ENCODE results near the gene TEKT5. TPM values are rescaled to one million over a fixed set of nuclear protein-coding genes. Genes with fewer than 3 reads are reported as not detected.

TEKT5 gene
- total and polyA plus RNA-seq, 2 experiments from 2014 or later, result not detected

- H3F3A ChIP-seq (ENCODE audit: insufficient read depth), result no peaks in the 10 kb centered on the region
- in situ Hi-C loops (cut with MboI), result no loop called here
- no peaks in the 10 kb centered on the region for H3K36me3 ChIP-seq (ENCODE audit: low read depth)
- 54 to 57% methylated on average over 4 of the region's 4 CpGs for WGBS, 2 experiments (ENCODE audit: low coverage in 1 of 2, low lambda C conversion rate in 2 of 2, missing lambda C conversion rate in 2 of 2)
- TF ChIP-seq EZH2phosphoT487 (IDR thresholded peaks at IDR 0.05; ENCODE audit: insufficient read depth, low read depth), result no peak
- no peak for TF ChIP-seq EZH2 (IDR thresholded peaks at IDR 0.05; ENCODE audit: insufficient read depth, poor library complexity, severe bottlenecking)
- no peaks in the 10 kb centered on the region for H3K4me1 ChIP-seq (ENCODE audit: insufficient read depth)
- DNase-seq, result no peak
- no peaks in the 10 kb centered on the region for H3K79me2 ChIP-seq (ENCODE audit: insufficient read depth)
- H3K9me3 ChIP-seq (ENCODE audit: low read depth), result no peaks in the 10 kb centered on the region
- H3K9me2 ChIP-seq (ENCODE audit: insufficient read depth), result no peaks in the 10 kb centered on the region
- no peak overlapping the region for H3K4me2 ChIP-seq (ENCODE audit: unreplicated experiment)
- no peak overlapping the region for H3K9ac ChIP-seq
- no peak overlapping the region for H3K27ac ChIP-seq
- H3K4me3 ChIP-seq, result no peak overlapping the region
- H4K20me1 ChIP-seq (ENCODE audit: insufficient read depth), result no peaks in the 10 kb centered on the region
- no peaks in the 10 kb centered on the region for H3K27me3 ChIP-seq (replicated peaks; ENCODE audit: insufficient read depth)
- no peak overlapping the region for H2AFZ ChIP-seq
Measured at GRCh38 chr16:10669791-10670190, 24.9 kb downstream of the TEKT5 start.

- in situ Hi-C loops (cut with MboI), result no loop called here
- DNase-seq, result peak; percentile 24
- H3F3A ChIP-seq (ENCODE audit: insufficient read depth), result no peaks in the 10 kb centered on the region
- no peaks in the 10 kb centered on the region for H3K9me3 ChIP-seq (ENCODE audit: low read depth)
- no peak overlapping the region for H3K4me3 ChIP-seq
- H3K4me2 ChIP-seq (ENCODE audit: unreplicated experiment), result no peak overlapping the region
- H3K36me3 ChIP-seq (ENCODE audit: low read depth), result no peaks in the 10 kb centered on the region
- H3K9ac ChIP-seq, result no peak overlapping the region
- TF ChIP-seq EZH2phosphoT487 (IDR thresholded peaks at IDR 0.05; ENCODE audit: insufficient read depth, low read depth) (no peak), EZH2 (IDR thresholded peaks at IDR 0.05; ENCODE audit: insufficient read depth, poor library complexity, severe bottlenecking) (no peak)
- no peaks in the 10 kb centered on the region for H3K4me1 ChIP-seq (ENCODE audit: insufficient read depth)
- no peaks in the 10 kb centered on the region for H4K20me1 ChIP-seq (ENCODE audit: insufficient read depth)
- no peaks in the 10 kb centered on the region for H3K9me2 ChIP-seq (ENCODE audit: insufficient read depth)
- H2AFZ ChIP-seq, result no peak overlapping the region; the same call in 1 of the 2 replicates
- no peak overlapping the region for H3K27ac ChIP-seq
- H3K27me3 ChIP-seq (replicated peaks; ENCODE audit: insufficient read depth), result no peaks in the 10 kb centered on the region
- H3K79me2 ChIP-seq (ENCODE audit: insufficient read depth), result no peaks in the 10 kb centered on the region
- WGBS, 2 experiments (ENCODE audit: low coverage in 1 of 2, low lambda C conversion rate in 2 of 2, missing lambda C conversion rate in 2 of 2), result 31 to 32% methylated on average over 8 of the region's 8 CpGs
Measured at GRCh38 chr16:10668322-10669045, 26.2 kb downstream of the TEKT5 start.

- WGBS, 2 experiments (ENCODE audit: low coverage in 1 of 2, low lambda C conversion rate in 2 of 2, missing lambda C conversion rate in 2 of 2), result 78% methylated on average over 8 of the region's 8 CpGs
- in situ Hi-C loops (cut with MboI), result no loop called here
- no peaks in the 10 kb centered on the region for H3K9me2 ChIP-seq (ENCODE audit: insufficient read depth)
Measured at GRCh38 chr16:10667239-10667638, 27.5 kb downstream of the TEKT5 start.

GRCh38 chr16:10666291-10666690 lies 28.4 kb downstream of the TEKT5 start:
- no peak overlapping the region for H3K4me3 ChIP-seq
- TF ChIP-seq EZH2 (IDR thresholded peaks at IDR 0.05; ENCODE audit: insufficient read depth, poor library complexity, severe bottlenecking) (no peak), EZH2phosphoT487 (IDR thresholded peaks at IDR 0.05; ENCODE audit: insufficient read depth, low read depth) (no peak)
- H3K27me3 ChIP-seq (replicated peaks; ENCODE audit: insufficient read depth), result no peaks in the 10 kb centered on the region; the same call in 1 of the 2 replicates
- H2AFZ ChIP-seq, result no peak overlapping the region
- H3K79me2 ChIP-seq (ENCODE audit: insufficient read depth), result no peaks in the 10 kb centered on the region
- no peaks in the 10 kb centered on the region for H4K20me1 ChIP-seq (ENCODE audit: insufficient read depth)
- H3K27ac ChIP-seq, result no peak overlapping the region
- H3K4me1 ChIP-seq (ENCODE audit: insufficient read depth), result no peaks in the 10 kb centered on the region
- no peak overlapping the region for H3K4me2 ChIP-seq (ENCODE audit: unreplicated experiment)
- H3K9me3 ChIP-seq (ENCODE audit: low read depth), result no peaks in the 10 kb centered on the region
- no peak overlapping the region for H3K9ac ChIP-seq
- no peaks in the 10 kb centered on the region for H3K9me2 ChIP-seq (ENCODE audit: insufficient read depth)
- no peaks in the 10 kb centered on the region for H3K36me3 ChIP-seq (ENCODE audit: low read depth)
- in situ Hi-C loops (cut with MboI), result no loop called here
- no peak for DNase-seq
- WGBS, 2 experiments (ENCODE audit: low coverage in 1 of 2, low lambda C conversion rate in 2 of 2, missing lambda C conversion rate in 2 of 2), result 57 to 66% methylated on average over 4 of the region's 4 CpGs
- H3F3A ChIP-seq (ENCODE audit: insufficient read depth), result no peaks in the 10 kb centered on the region

More at GRCh38 chr16:10667239-10667638, 27.5 kb downstream of the TEKT5 start:
- Histone ChIP-seq H4K20me1 (ENCODE audit: insufficient read depth) (no peaks in the 10 kb centered on the region), H3K27ac (no peak overlapping the region), H3K4me2 (ENCODE audit: unreplicated experiment) (no peak overlapping the region), H3K79me2 (ENCODE audit: insufficient read depth) (no peaks in the 10 kb centered on the region), H3K4me1 (ENCODE audit: insufficient read depth) (no peaks in the 10 kb centered on the region), H3K9me3 (ENCODE audit: low read depth) (no peaks in the 10 kb centered on the region), H3F3A (ENCODE audit: insufficient read depth) (no peaks in the 10 kb centered on the region), H3K27me3 (replicated peaks; ENCODE audit: insufficient read depth) (no peaks in the 10 kb centered on the region; the same call in 1 of the 2 replicates), H3K9ac (no peak overlapping the region), H3K36me3 (ENCODE audit: low read depth) (no peaks in the 10 kb centered on the region), H2AFZ (no peak overlapping the region), H3K4me3 (no peak overlapping the region)
- TF ChIP-seq EZH2phosphoT487 (IDR thresholded peaks at IDR 0.05; ENCODE audit: insufficient read depth, low read depth), result no peak
- TF ChIP-seq EZH2 (IDR thresholded peaks at IDR 0.05; ENCODE audit: insufficient read depth, poor library complexity, severe bottlenecking), result no peak
- DNase-seq, result no peak
